Endothelial cell (in vitro differentiated cells): ENCODE data around the gene MGAT4A. TPM values are rescaled to one million over a fixed set of nuclear protein-coding genes. Genes with fewer than 3 reads are reported as not detected.
"Not testable (repeated sequence)": the region's sequence is repeated elsewhere in the genome, so short reads cannot be mapped to it uniquely, and the experiment has no call there.

Source experiments
- DNase-seq: peaks from one replicate; pipeline ENCODE4 v3.0.0; 2021; ENCODE audit warnings: low spot score
- H3K27ac Mint-ChIP-seq: one replicate; pipeline ENCODE4 v1.8.0; 2021; ENCODE audit warnings: mixed read lengths, inconsistent platforms; ENCODE audit not compliant: unreplicated experiment
- H3K27me3 Mint-ChIP-seq: one replicate; pipeline ENCODE4 v1.8.0; 2021; ENCODE audit warnings: mild to moderate bottlenecking, moderate library complexity, mixed read lengths, inconsistent platforms; ENCODE audit not compliant: unreplicated experiment
- H3K36me3 Mint-ChIP-seq: one replicate; pipeline ENCODE4 v1.8.0; 2021; ENCODE audit warnings: mild to moderate bottlenecking, low read depth, mixed read lengths, inconsistent platforms; ENCODE audit not compliant: unreplicated experiment
- H3K4me1 Mint-ChIP-seq: one replicate; pipeline ENCODE4 v1.8.0; 2021; ENCODE audit warnings: mild to moderate bottlenecking, mixed read lengths, inconsistent platforms; ENCODE audit not compliant: unreplicated experiment
- H3K4me3 Mint-ChIP-seq: one replicate; pipeline ENCODE4 v1.8.0; 2021; ENCODE audit warnings: mild to moderate bottlenecking, mixed read lengths, inconsistent platforms; ENCODE audit not compliant: unreplicated experiment
- H3K9me3 Mint-ChIP-seq: one replicate; pipeline ENCODE4 v1.8.0; 2021; ENCODE audit warnings: mixed read lengths, inconsistent platforms; ENCODE audit not compliant: unreplicated experiment
- CTCF ChIP-seq: fragments of 200-600 bp; sonication (generic); IDR thresholded peaks from one replicate; pipeline ENCODE4 v1.5.0; 2021; ENCODE audit warnings: antibody characterized with exemption; ENCODE audit not compliant: unreplicated experiment
- total RNA-seq: library from RNA; stranded (reverse); fragmentation: NEBNext Ultra II Directional; extraction: Animal tissue kit (Norgen Biotek cat#: 25700); gene quantifications from one replicate; pipeline ENCODE4 v1.2.1, GENCODE V29; 2021; ENCODE audit not compliant: unreplicated experiment

The MGAT4A gene
- total RNA-seq, 1 donor from 2014 or later = 7.3 TPM

GRCh38 chr2:98604547-98604946 is 126.4 kb downstream of the MGAT4A start:
- Mint-ChIP-seq H3K27ac (no peak overlapping the region), H3K36me3 (peaks cover 9% of the 10 kb centered on the region), H3K4me3 (no peak overlapping the region)

GRCh38 chr2:98601532-98602132 is 129.3 kb downstream of the MGAT4A start:
- Mint-ChIP-seq H3K36me3 (no peaks in the 10 kb centered on the region), H3K4me3 (no peak overlapping the region), H3K4me1 (peaks cover 1% of the 10 kb centered on the region), H3K9me3 (no peaks in the 10 kb centered on the region), H3K27ac (no peak overlapping the region), H3K27me3 (peaks cover 2% of the 10 kb centered on the region)
- peak; percentile 53 for TF ChIP-seq CTCF
- peak; percentile 46 for DNase-seq

More at GRCh38 chr2:98604547-98604946, 126.4 kb downstream of the MGAT4A start:
- H3K4me1 Mint-ChIP-seq = peaks cover 16% of the 10 kb centered on the region
- no peak for TF ChIP-seq CTCF
- no peak for DNase-seq
- H3K27me3 Mint-ChIP-seq = peaks cover 2% of the 10 kb centered on the region
- no peaks in the 10 kb centered on the region for H3K9me3 Mint-ChIP-seq

GRCh38 chr2:98598781-98599428 is 132.0 kb downstream of the MGAT4A start:
- H3K36me3 Mint-ChIP-seq = peaks cover 2% of the 10 kb centered on the region
- peaks cover 2% of the 10 kb centered on the region for H3K27me3 Mint-ChIP-seq
- H3K9me3 Mint-ChIP-seq = no peaks in the 10 kb centered on the region
- no peaks in the 10 kb centered on the region for H3K4me1 Mint-ChIP-seq
- no peak for DNase-seq
- no peak overlapping the region for H3K27ac Mint-ChIP-seq
- no peak overlapping the region for H3K4me3 Mint-ChIP-seq
- TF ChIP-seq CTCF = no peak

GRCh38 chr2:98594665-98595064 is 136.3 kb downstream of the MGAT4A start:
- not testable (repeated sequence) for H3K4me1 Mint-ChIP-seq, H3K27me3 Mint-ChIP-seq, H3K27ac Mint-ChIP-seq, DNase-seq, H3K9me3 Mint-ChIP-seq, H3K4me3 Mint-ChIP-seq
- peaks cover 14% of the 10 kb centered on the region for H3K36me3 Mint-ChIP-seq

GRCh38 chr2:98592565-98592964 is 138.4 kb downstream of the MGAT4A start:
- H3K36me3 Mint-ChIP-seq = peaks cover 14% of the 10 kb centered on the region
- no peak for DNase-seq
- no peaks in the 10 kb centered on the region for H3K9me3 Mint-ChIP-seq
- no peak for TF ChIP-seq CTCF
- H3K27me3 Mint-ChIP-seq = no peaks in the 10 kb centered on the region
- H3K4me3 Mint-ChIP-seq = no peak overlapping the region
- H3K27ac Mint-ChIP-seq = no peak overlapping the region
- peaks cover 9% of the 10 kb centered on the region for H3K4me1 Mint-ChIP-seq
